ENCODE results near the gene WTIP. TPM values are rescaled to one million over a fixed set of nuclear protein-coding genes. Genes with fewer than 3 reads are reported as not detected.

The WTIP gene
- total and polyA plus RNA-seq, 2 of the 4 experiments (the other 2 are of a cell fraction) = 30.3 to 48.9 TPM

DNA sequence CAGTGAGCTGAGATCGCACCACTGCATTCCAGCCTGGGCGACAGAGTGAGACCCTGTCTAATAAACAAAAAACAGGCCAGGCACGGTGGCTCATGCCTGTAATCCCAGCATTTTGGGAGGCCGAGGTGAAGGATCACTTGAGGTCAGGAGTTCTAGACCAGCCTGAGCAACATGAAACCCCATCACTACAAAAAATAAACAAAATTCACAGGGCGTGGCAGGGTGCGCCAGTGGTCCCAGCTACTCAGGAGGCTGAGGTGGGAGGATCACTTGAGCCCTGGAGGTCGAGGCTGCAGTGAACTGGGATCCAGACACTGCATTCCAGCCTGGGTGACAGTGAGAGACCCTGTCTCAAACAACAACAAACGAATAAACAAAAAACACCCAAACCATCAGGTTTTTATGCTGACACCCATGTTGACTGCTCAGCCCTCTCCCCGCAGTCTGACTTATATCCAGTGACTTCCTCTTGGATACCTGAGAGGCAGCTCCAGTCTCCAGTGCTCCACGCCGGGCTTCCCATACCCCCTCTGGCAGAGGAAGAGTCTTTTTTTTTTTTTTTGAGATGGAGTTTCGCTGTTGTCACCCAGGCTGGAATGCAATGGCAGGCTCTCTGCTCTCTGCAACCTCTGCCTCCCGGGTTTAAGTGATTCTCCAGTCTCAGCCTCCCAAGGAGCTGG, 17.7 kb downstream of the WTIP start:
- no peak overlapping the region for H2BK20ac ChIP-seq (ENCODE audit: low read depth, low read length)
- dilution Hi-C loops (cut with HindIII; ENCODE audit: low sequenced_read_pairs, unreplicated experiment) (no loop called here), in situ Hi-C loops (cut with MboI; ENCODE audit: low sequenced_read_pairs) (no loop called here), intact Hi-C loops (cut with micrococcal nuclease) (no loop called here)
- peaks cover 41% of the 10 kb centered on the region for H3K36me3 ChIP-seq (ENCODE audit: control insufficient read depth, insufficient read depth, low read length)
- no CpG with 5 or more reads among the region's 13 CpGs for WGBS, 2 experiments (ENCODE audit: extremely low coverage in 2 of 2, insufficient read length in 1 of 2)
- H3K27ac ChIP-seq (ENCODE audit: insufficient read depth, low read length) = no peak overlapping the region
- H3K4me2 ChIP-seq (ENCODE audit: low read depth, low read length) = no peak overlapping the region
- no peak overlapping the region for H3K18ac ChIP-seq (ENCODE audit: low read depth, low read length)
- H4K91ac ChIP-seq (ENCODE audit: insufficient read depth, low read depth, low read length) = no peak overlapping the region
- POLR2A ChIA-PET (ENCODE audit: unreplicated experiment) = no interaction called here
- H3K4me1 ChIP-seq (ENCODE audit: control insufficient read depth, insufficient read depth, low read length) = peaks cover 7% of the 10 kb centered on the region; the same call in 1 of the 2 replicates
- H3K14ac ChIP-seq (replicated peaks; ENCODE audit: low read depth, low read length) = no peak overlapping the region
- no peak overlapping the region for H3K4me3 ChIP-seq (ENCODE audit: insufficient read depth, low read depth, low read length)
- no peak overlapping the region for H2AK5ac ChIP-seq (ENCODE audit: low read depth, low read length)
- H3K4ac ChIP-seq (ENCODE audit: low read depth, low read length) = no peak overlapping the region
- H2AFZ ChIP-seq (replicated peaks; ENCODE audit: low read length, poor library complexity) = no peak overlapping the region
- H3K27me3 ChIP-seq (ENCODE audit: control insufficient read depth, insufficient read depth, low read length) = no peaks in the 10 kb centered on the region
- H2AK9ac ChIP-seq (replicated peaks; ENCODE audit: low read depth, low read length, poor library complexity) = no peak overlapping the region
- no peak overlapping the region for H2BK5ac ChIP-seq (ENCODE audit: low read depth, low read length, poor library complexity, severe bottlenecking)
- H4K8ac ChIP-seq (ENCODE audit: low read depth in 2 of 2, low read length in 2 of 2) = no peak overlapping the region
- peaks cover 3 to 16% of the 10 kb centered on the region in 2 experiments; a peak in 3 of 4 replicates for H3K79me1 ChIP-seq (ENCODE audit: low read depth in 1 of 2, low read length in 2 of 2)
- no peak for TF ChIP-seq NFE2L2 (IDR thresholded peaks at IDR 0.05; ENCODE audit: low read depth, low read length)
- no peak for TF ChIP-seq RFX5 (IDR thresholded peaks at IDR 0.05; ENCODE audit: low read depth, low read length)
- no peak for TF ChIP-seq MAZ (IDR thresholded peaks at IDR 0.05; ENCODE audit: borderline replicate concordance, low read depth, low read length)
- no peak for TF ChIP-seq MAFK (IDR thresholded peaks at IDR 0.05; ENCODE audit: low read depth, low read length)
- no peak for TF ChIP-seq SMC3 (IDR thresholded peaks at IDR 0.05; ENCODE audit: low read depth, low read length)
- TF ChIP-seq POLR2A (IDR thresholded peaks at IDR 0.05; ENCODE audit: low read depth, low read length) = no peak
- TF ChIP-seq, protein P1, sequence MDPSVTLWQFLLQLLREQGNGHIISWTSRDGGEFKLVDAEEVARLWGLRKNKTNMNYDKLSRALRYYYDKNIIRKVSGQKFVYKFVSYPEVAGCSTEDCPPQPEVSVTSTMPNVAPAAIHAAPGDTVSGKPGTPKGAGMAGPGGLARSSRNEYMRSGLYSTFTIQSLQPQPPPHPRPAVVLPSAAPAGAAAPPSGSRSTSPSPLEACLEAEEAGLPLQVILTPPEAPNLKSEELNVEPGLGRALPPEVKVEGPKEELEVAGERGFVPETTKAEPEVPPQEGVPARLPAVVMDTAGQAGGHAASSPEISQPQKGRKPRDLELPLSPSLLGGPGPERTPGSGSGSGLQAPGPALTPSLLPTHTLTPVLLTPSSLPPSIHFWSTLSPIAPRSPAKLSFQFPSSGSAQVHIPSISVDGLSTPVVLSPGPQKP (IDR thresholded peaks at IDR 0.05; ENCODE audit: borderline replicate concordance, low read depth, low read length) = no peak
- TF ChIP-seq BHLHE40 (IDR thresholded peaks at IDR 0.05; ENCODE audit: low read depth, low read length) = no peak
- no peak overlapping the region for H3K9ac ChIP-seq (ENCODE audit: low read depth, low read length)
- no peak for DNase-seq
- H2BK15ac ChIP-seq (ENCODE audit: low read depth, low read length) = no peak overlapping the region
- BruUV-seq (replicated peaks) = no TSS peak
- H2BK120ac ChIP-seq (ENCODE audit: low read depth, low read length) = no peak overlapping the region
- ATAC-seq (ENCODE audit: low read depth) = no peak
- no peak overlapping the region for H3K23ac ChIP-seq (ENCODE audit: low read depth, low read length)
- H3K9me1 ChIP-seq (ENCODE audit: insufficient read depth, low read length) = 0 out of 2 replicates have a peak, but pooled peaks cover 4% of the 10 kb centered on the region
- H3K56ac ChIP-seq (ENCODE audit: extremely low read depth, insufficient read depth, low read length) = no peak overlapping the region
- CTCF ChIA-PET = no interaction called here
- H4K20me1 ChIP-seq (ENCODE audit: insufficient read depth, low read length) = peaks cover 18% of the 10 kb centered on the region
- H3K9me3 ChIP-seq (ENCODE audit: control insufficient read depth, insufficient read depth, low read length) = no peaks in the 10 kb centered on the region
- no peak overlapping the region for H4K5ac ChIP-seq (ENCODE audit: low read depth, low read length)
